BJ (cell line): ENCODE measurements around the gene DOHH. TPM values are rescaled to one million over a fixed set of nuclear protein-coding genes. Genes with fewer than 3 reads are reported as not detected.

Source experiments
- CTCF ChIA-PET: fragments of 350-600 bp; formaldehyde crosslinking; extraction: SDS; loops from one replicate; lab custom pipeline; 2021; ENCODE audit warnings: antibody characterized with exemption, inconsistent platforms; lab: Yijun Ruan, JAX
- POLR2A ChIA-PET: fragments of 300-600 bp; sonication (Branson Sonifier 250); formaldehyde crosslinking; extraction: SDS; loops from one replicate; lab custom pipeline; 2021; ENCODE audit warnings: antibody characterized with exemption; lab: Charles Lee
- DNase-seq: peaks from one replicate; pipeline ENCODE4 v3.0.0-alpha.2; 2011; ENCODE audit warnings: low read depth
- H3K27me3 ChIP-seq: 2 replicates; pipeline ENCODE4 v1.6.0; 2011; ENCODE audit warnings: low read length; ENCODE audit not compliant: control insufficient read depth, insufficient read depth
- H3K36me3 ChIP-seq: 2 replicates; pipeline ENCODE4 v1.5.1; 2011; ENCODE audit warnings: low read length; ENCODE audit not compliant: control insufficient read depth, insufficient read depth
- H3K4me3 ChIP-seq: 2 replicates; pipeline ENCODE4 v1.5.1; 2011; ENCODE audit warnings: low read depth, mild to moderate bottlenecking, control low read depth, low read length
- CTCF ChIP-seq: IDR thresholded peaks from 2 replicates; pipeline ENCODE4 v1.5.1; 2011; ENCODE audit warnings: low read depth, mild to moderate bottlenecking, control low read depth, inconsistent platforms, low read length, moderate library complexity; ENCODE audit not compliant: insufficient read depth
- polyA plus RNA-seq: library from polyadenylated mRNA; depleted of rRNA; stranded (reverse); fragments of >200 nt; gene quantifications from 2 replicates; pipeline ENCODE4 v1.2.3, GENCODE V29; 2011

The DOHH gene
- polyA plus RNA-seq, 1 experiment, result 8.3 TPM

DNA sequence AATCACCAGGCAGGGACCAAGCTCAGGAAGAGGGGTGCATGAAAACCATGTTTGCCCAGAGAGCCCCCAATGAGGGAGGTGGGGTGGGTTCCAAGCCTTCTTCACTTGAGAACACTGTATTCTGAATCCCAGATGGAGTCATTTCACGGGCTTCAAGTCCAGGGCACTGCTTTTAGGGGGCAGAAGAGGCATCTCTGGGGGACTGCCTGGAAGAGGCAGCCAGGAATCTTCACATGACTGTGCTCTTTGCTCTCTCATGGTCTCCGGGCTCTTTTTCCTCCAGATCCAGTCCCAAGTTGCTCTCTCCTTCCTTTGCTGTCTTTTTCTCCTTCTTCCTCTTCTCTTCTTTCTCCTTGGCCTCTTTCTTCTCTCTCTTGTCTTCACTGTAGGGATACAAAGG lies 25.9 kb downstream of the DOHH start:
- H3K36me3 ChIP-seq, result no peaks in the 10 kb centered on the region
- no peak overlapping the region for H3K4me3 ChIP-seq
- CTCF ChIA-PET, result interaction anchor here (1.1 to 6.4 kb wide), 4 partner anchors 10 to 170 kb away, joined by 3 to 62 read pairs (median 44); partner anchors contain the start of gene SMIM44
- POLR2A ChIA-PET, result no interaction called here
- 0 out of 2 replicates have a peak, but pooled peaks cover 1% of the 10 kb centered on the region for H3K27me3 ChIP-seq
- no peak for DNase-seq
- TF ChIP-seq CTCF, result no peak

DNA sequence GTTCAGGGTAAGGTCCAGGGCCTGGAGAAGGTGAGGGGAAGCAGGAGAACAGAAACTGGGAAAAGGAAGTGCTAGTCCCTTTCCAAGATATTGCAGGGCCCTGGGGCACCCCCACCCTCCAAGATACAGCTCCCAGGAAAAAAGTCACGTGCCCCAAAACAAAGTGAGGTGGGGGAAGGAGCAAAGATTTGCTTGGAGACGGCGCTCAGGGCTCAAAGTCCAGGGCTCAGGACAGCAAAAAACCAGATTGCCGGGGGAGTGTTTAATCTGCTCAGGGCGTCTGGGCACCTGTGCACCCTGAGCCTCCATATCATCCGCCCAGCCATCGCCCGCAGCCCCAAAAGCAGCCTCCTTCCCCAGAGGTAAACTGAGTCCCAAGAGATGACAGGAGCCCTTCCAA lies 26.5 kb downstream of the DOHH start:
- no peak overlapping the region for H3K4me3 ChIP-seq
- POLR2A ChIA-PET, result no interaction called here
- TF ChIP-seq CTCF, result no peak
- DNase-seq, result no peak
- H3K36me3 ChIP-seq, result no peaks in the 10 kb centered on the region
- H3K27me3 ChIP-seq, result 0 out of 2 replicates have a peak, but pooled peaks cover 1% of the 10 kb centered on the region
- CTCF ChIA-PET, result interaction anchor here (1.1 to 6.4 kb wide), 6 partner anchors 10 to 169 kb away, joined by 3 to 62 read pairs (median 28); partner anchors contain the start of gene SMIM44

- Histone ChIP-seq H3K27me3 (no peaks in the 10 kb centered on the region), H3K36me3 (no peaks in the 10 kb centered on the region), H3K4me3 (no peak overlapping the region)
- CTCF ChIA-PET, result interaction anchor here (0.6 to 6.4 kb wide), 36 partner anchors 8 to 508 kb away, joined by 3 to 62 read pairs (median 4); partner anchors contain the start of gene SMIM44
- peak; percentile 95 for TF ChIP-seq CTCF
- POLR2A ChIA-PET, result no interaction called here
- no peak for DNase-seq
Measured at GRCh38 chr19:3471954-3472655, 28.4 kb downstream of the DOHH start.

DNA sequence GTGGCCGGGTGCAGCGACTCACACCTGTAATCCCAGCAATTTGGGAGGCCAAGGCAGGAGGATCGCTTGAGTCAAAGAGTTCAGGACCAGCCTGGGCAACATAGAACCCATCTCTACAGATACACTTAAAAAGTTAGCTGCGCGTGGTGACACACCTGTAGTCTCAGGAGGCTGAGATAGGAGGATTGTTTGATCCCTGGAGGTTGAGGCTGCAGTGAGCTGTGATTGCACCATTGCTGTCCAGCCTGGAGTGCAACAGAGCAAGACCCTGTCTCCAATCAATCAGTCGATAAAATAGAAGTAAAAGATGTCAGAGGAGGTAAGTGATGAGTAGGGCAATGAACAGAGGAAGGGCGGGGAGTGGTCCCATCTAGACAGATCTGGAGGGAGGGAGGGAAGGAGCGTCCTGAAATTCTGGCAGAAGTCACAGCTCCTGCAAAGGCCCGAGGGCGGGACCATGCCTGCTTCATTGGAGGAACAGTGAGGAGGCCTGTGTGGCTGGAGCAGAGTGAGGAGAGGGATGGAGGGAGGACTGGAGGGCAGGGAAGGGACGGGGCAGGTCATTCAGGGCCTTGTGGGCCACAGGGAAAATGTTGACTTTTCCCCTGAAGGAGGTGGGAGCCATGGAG lies 29.9 kb downstream of the DOHH start:
- ChIA-PET POLR2A (no interaction called here), CTCF (interaction anchor here (0.9 to 6.4 kb wide), 18 partner anchors 9 to 166 kb away, joined by 3 to 62 read pairs (median 5); partner anchors contain the start of genes SMIM24 and SMIM44)
- Histone ChIP-seq H3K36me3 (peaks cover under 1% of the 10 kb centered on the region; the same call in 1 of the 2 replicates), H3K4me3 (no peak overlapping the region), H3K27me3 (no peaks in the 10 kb centered on the region)
- no peak for DNase-seq
- TF ChIP-seq CTCF, result no peak
